Measurements from ENCODE around the gene TP53I13. TPM values are rescaled to one million over a fixed set of nuclear protein-coding genes. Genes with fewer than 3 reads are reported as not detected.

The TP53I13 gene
- total and polyA plus RNA-seq, 2 of the 13 experiments (the other 11 are each of a cell fraction or from before 2014, with no cell fraction given) = 16.9 to 25.7 TPM

- TF ChIP-seq SNAPC4 (CRISPR knock-in tag; IDR thresholded peaks at IDR 0.05) = no peak
- no peak for TF ChIP-seq SYNCRIP (IDR thresholded peaks at IDR 0.05; ENCODE audit: insufficient read depth, low read depth, low read length)
- TF ChIP-seq PTBP1 (IDR thresholded peaks at IDR 0.05; ENCODE audit: low read depth, low read length, poor library complexity, severe bottlenecking) = no peak
- TF ChIP-seq KLF12 (CRISPR knock-in tag; IDR thresholded peaks at IDR 0.05; ENCODE audit: borderline replicate concordance) = no peak
- TF ChIP-seq MXI1 (IDR thresholded peaks at IDR 0.05; ENCODE audit: borderline replicate concordance, low read depth, low read length) = peak; percentile 67; the same call in 1 of the 3 replicates
- no peak for TF ChIP-seq ZNF225 (CRISPR knock-in tag; IDR thresholded peaks at IDR 0.05)
- no peak for TF ChIP-seq KDM5B (CRISPR knock-in tag; IDR thresholded peaks at IDR 0.05; ENCODE audit: borderline replicate concordance)
- no peak for TF ChIP-seq ZNF567 (CRISPR knock-in tag; IDR thresholded peaks at IDR 0.05; ENCODE audit: borderline replicate concordance)
- TF ChIP-seq ZBTB26 (CRISPR knock-in tag; IDR thresholded peaks at IDR 0.05; ENCODE audit: borderline replicate concordance) = no peak
- TF ChIP-seq SATB2 (CRISPR knock-in tag; IDR thresholded peaks at IDR 0.05) = no peak
Measured at GRCh38 chr17:29589524-29590410, 21.3 kb downstream of the TP53I13 start, which contains the start of gene GIT1 (continued).

All from HepG2 (cell line).